DOHH2 (cell line): ENCODE data around the gene ZC3H6.

Source experiments
- H3F3A ChIP-seq: fragments of 200-600 bp; sonication (generic), shearing (Covaris generic); 2 replicates; pipeline ENCODE4 v1.6.0; 2016; ENCODE audit warnings: antibody characterized with exemption, mild to moderate bottlenecking; ENCODE audit not compliant: control insufficient read depth, insufficient read depth
- H3K27ac ChIP-seq: fragments of 200-600 bp; sonication (generic); 2 replicates; pipeline ENCODE4 v1.5.1; 2014; ENCODE audit warnings: low read depth, mild to moderate bottlenecking, low read length, moderate library complexity
- H3K27me3 ChIP-seq: fragments of 200-600 bp; sonication (generic); 2 replicates; pipeline ENCODE4 v1.6.1; 2014; ENCODE audit warnings: mild to moderate bottlenecking, low read length, mixed read lengths; ENCODE audit not compliant: control insufficient read depth
- H3K36me3 ChIP-seq: fragments of 200-600 bp; sonication (generic); 2 replicates; pipeline ENCODE4 v1.6.1; 2014; ENCODE audit warnings: mild to moderate bottlenecking, low read length, moderate library complexity, mixed read lengths; ENCODE audit not compliant: control insufficient read depth
- H3K4me1 ChIP-seq: fragments of 200-600 bp; sonication (generic); 2 replicates; pipeline ENCODE4 v1.6.1; 2014; ENCODE audit warnings: mild to moderate bottlenecking, low read length, mixed read lengths; ENCODE audit not compliant: control insufficient read depth
- H3K4me2 ChIP-seq: fragments of 200-600 bp; sonication (generic); 2 replicates; pipeline ENCODE4 v1.6.0; 2014; ENCODE audit warnings: mild to moderate bottlenecking, low read length, moderate library complexity
- H3K4me3 ChIP-seq: fragments of 200-600 bp; sonication (generic); 2 replicates; pipeline ENCODE4 v1.5.1; 2014; ENCODE audit warnings: mild to moderate bottlenecking, low read length, mixed read lengths
- H3K79me2 ChIP-seq: fragments of 200-600 bp; sonication (generic); 2 replicates; pipeline ENCODE4 v1.6.1; 2014; ENCODE audit warnings: mild to moderate bottlenecking, low read length, mixed read lengths; ENCODE audit not compliant: control insufficient read depth
- H3K9me2 ChIP-seq: fragments of 200-600 bp; sonication (generic); replicated peaks from 2 replicates; pipeline ENCODE4 v1.6.1; 2014; ENCODE audit warnings: mild to moderate bottlenecking, low read length, mixed read lengths; ENCODE audit not compliant: control insufficient read depth
- H3K9me3 ChIP-seq: fragments of 200-600 bp; sonication (generic); 2 replicates; pipeline ENCODE4 v1.6.1; 2014; ENCODE audit warnings: antibody characterized with exemption, low read length, mixed read lengths; ENCODE audit not compliant: control insufficient read depth, insufficient read depth
- H4K20me1 ChIP-seq: fragments of 200-600 bp; sonication (generic); 2 replicates; pipeline ENCODE4 v1.6.0; 2014; ENCODE audit warnings: low read depth, mild to moderate bottlenecking, antibody characterized with exemption, low read length, moderate library complexity; ENCODE audit not compliant: control insufficient read depth, insufficient read depth
- EZH2phosphoT487 ChIP-seq: fragments of 200-600 bp; sonication (generic); IDR thresholded peaks from 2 replicates; pipeline ENCODE4 v1.6.1; 2017; ENCODE audit warnings: borderline replicate concordance, mild to moderate bottlenecking, antibody characterized with exemption, low read length, moderate library complexity, mixed read lengths
- TF ChIP-seq, protein P1 (sequence below): fragments of 200-600 bp; sonication (generic); IDR thresholded peaks from one replicate; pipeline ENCODE4 v1.5.1; 2014; ENCODE audit warnings: antibody characterized with exemption, mild to moderate bottlenecking, low read depth, low read length; ENCODE audit not compliant: poor library complexity, severe bottlenecking

Gene ZC3H6

DNA sequence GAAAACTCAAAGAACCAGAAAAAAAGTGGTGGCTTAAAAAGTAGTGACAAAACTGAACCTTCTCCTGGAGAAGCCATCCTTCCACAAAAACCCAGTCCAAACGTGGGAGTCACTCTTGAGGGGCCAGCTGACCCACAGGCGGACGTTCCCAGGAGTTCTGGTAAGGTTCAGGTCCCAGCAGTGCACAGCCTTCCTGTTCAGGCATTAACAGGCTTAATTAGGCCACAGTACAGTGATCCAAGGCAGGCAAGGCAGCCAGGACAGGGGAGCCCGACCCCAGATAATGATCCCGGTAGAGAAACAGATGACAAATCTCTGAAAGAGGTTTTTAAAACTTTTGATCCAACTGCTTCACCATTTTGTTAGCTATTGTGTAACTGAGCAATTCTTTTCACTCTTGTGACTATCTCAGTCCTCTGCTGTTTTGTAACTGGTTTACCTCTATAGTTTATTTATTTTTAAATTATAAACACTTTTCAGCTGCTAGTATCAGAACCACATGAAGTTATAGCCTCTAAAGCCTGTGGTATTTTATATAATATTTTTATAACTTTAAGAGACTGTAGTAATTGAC, 56.8 kb downstream of the ZC3H6 start:
- H3K27me3 ChIP-seq = no peaks in the 10 kb centered on the region
- H4K20me1 ChIP-seq = no peaks in the 10 kb centered on the region
- H3K9me3 ChIP-seq = no peaks in the 10 kb centered on the region
- no peaks in the 10 kb centered on the region for H3F3A ChIP-seq
- H3K4me2 ChIP-seq = no peak overlapping the region
- H3K79me2 ChIP-seq = no peaks in the 10 kb centered on the region
- H3K9me2 ChIP-seq = no peaks in the 10 kb centered on the region
- no peak overlapping the region for H3K27ac ChIP-seq
- no peak overlapping the region for H3K4me3 ChIP-seq
- no peaks in the 10 kb centered on the region for H3K4me1 ChIP-seq
- TF ChIP-seq, protein P1, sequence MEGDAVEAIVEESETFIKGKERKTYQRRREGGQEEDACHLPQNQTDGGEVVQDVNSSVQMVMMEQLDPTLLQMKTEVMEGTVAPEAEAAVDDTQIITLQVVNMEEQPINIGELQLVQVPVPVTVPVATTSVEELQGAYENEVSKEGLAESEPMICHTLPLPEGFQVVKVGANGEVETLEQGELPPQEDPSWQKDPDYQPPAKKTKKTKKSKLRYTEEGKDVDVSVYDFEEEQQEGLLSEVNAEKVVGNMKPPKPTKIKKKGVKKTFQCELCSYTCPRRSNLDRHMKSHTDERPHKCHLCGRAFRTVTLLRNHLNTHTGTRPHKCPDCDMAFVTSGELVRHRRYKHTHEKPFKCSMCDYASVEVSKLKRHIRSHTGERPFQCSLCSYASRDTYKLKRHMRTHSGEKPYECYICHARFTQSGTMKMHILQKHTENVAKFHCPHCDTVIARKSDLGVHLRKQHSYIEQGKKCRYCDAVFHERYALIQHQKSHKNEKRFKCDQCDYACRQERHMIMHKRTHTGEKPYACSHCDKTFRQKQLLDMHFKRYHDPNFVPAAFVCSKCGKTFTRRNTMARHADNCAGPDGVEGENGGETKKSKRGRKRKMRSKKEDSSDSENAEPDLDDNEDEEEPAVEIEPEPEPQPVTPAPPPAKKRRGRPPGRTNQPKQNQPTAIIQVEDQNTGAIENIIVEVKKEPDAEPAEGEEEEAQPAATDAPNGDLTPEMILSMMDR = no peak
- TF ChIP-seq EZH2phosphoT487 = no peak
- H3K36me3 ChIP-seq = no peaks in the 10 kb centered on the region

DNA sequence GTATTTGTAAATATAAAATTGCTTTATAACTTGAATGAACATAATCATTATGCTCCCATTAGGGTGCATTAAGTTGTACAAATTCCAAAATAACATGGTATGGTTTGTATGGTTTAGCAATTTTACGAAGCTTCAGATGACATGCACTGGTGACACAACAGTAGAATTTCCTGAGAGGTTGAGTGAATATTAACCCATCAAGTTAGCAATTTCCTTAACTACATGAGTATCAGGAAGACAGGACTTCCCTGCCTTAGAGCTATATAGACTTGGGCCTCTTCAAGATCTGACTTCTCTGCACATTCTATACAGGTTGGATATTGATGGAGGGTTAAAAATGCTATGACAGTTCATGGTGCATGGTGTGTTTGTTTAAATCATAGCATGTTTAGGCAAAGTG, 60.2 kb downstream of the ZC3H6 start:
- Histone ChIP-seq H3K36me3 (no peaks in the 10 kb centered on the region), H3K27ac (no peak overlapping the region), H3K4me1 (no peaks in the 10 kb centered on the region), H3K9me3 (no peaks in the 10 kb centered on the region), H3K4me2 (no peak overlapping the region), H3K27me3 (no peaks in the 10 kb centered on the region; the same call in 1 of the 2 replicates), H3K79me2 (no peaks in the 10 kb centered on the region), H3K9me2 (no peaks in the 10 kb centered on the region), H3F3A (no peaks in the 10 kb centered on the region), H4K20me1 (no peaks in the 10 kb centered on the region), H3K4me3 (no peak overlapping the region)
- TF ChIP-seq, protein P1 = no peak
- TF ChIP-seq EZH2phosphoT487 = no peak

DNA sequence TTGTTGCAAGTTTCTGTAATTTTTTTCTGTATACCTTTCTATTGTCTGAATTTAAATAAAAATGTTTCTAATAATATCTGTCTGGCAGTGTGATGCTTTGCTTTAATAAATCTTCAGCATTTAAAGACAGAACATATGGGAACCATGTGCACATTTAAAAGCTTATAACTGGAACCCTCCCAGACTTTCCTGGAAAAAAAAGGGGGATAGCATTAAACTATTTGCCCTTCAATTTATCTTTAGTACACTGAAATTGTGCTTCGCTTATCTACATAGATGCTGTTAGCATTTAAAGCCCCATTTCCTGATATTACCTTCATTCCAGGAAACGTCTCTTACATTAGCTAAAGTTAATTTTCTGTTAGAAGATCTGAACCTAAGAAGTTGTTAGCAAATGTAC, 64.6 kb downstream of the ZC3H6 start:
- Histone ChIP-seq H3K4me3 (no peak overlapping the region), H3K36me3 (no peaks in the 10 kb centered on the region), H3K4me2 (no peak overlapping the region), H4K20me1 (no peaks in the 10 kb centered on the region), H3K9me3 (no peaks in the 10 kb centered on the region), H3K79me2 (no peaks in the 10 kb centered on the region), H3F3A (no peaks in the 10 kb centered on the region), H3K9me2 (no peaks in the 10 kb centered on the region), H3K4me1 (no peaks in the 10 kb centered on the region), H3K27me3 (no peaks in the 10 kb centered on the region; the same call in 1 of the 2 replicates), H3K27ac (no peak overlapping the region)
- TF ChIP-seq, protein P1 = no peak
- TF ChIP-seq EZH2phosphoT487 = no peak
